Ishikawa (cell line): ENCODE measurements around the gene CAPS.

Source experiments
- CEBPB ChIP-seq: IDR thresholded peaks from 2 replicates; pipeline ENCODE4 v1.6.1; 2012
- CREB1 ChIP-seq: IDR thresholded peaks from 2 replicates; pipeline ENCODE4 v1.6.1; 2012; ENCODE audit warnings: low read depth
- EGR1 ChIP-seq: IDR thresholded peaks from 2 replicates; pipeline ENCODE4 v1.6.1; 2012
- EP300 ChIP-seq: IDR thresholded peaks from 2 replicates; pipeline ENCODE4 v1.6.1; 2012; ENCODE audit warnings: borderline replicate concordance
- FOXM1 ChIP-seq: IDR thresholded peaks from 2 replicates; pipeline ENCODE4 v1.6.1; 2012; ENCODE audit warnings: low read depth, borderline replicate concordance
- MAX ChIP-seq: IDR thresholded peaks from 2 replicates; pipeline ENCODE4 v1.6.1; 2012
- TEAD4 ChIP-seq: IDR thresholded peaks from 2 replicates; pipeline ENCODE4 v1.6.1; 2012
- TF ChIP-seq, protein P1 (sequence below): IDR thresholded peaks from 2 replicates; pipeline ENCODE4 v1.6.1; 2012; ENCODE audit warnings: low read depth, mild to moderate bottlenecking

DNA sequence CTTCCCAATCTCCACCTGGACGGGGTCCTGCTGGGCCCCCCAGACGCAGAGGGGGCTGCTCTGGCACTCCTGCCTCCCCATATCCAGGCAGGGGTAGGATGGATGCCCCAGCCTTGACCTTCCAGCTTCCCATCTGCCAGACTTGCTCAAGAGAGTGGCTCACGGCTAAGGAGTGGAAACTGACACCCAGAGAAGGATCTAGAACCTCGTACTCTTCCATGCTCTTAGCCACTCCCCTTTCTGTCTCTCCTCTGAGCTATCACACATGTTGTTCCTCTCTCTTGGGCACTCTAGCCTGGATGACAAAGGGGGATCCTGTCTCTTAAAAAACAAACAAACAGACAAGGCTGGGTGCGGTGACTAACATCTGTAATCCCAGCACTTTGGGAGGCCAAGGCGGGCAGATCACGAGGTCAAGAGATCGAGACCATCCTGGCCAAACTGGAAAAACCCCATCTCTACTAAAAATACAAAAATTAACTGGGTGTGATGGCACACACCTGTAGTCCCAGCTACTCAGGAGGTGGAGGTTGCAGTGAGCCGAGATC lies 31.6 kb upstream of the CAPS start:
- TF ChIP-seq TEAD4 (no peak), EP300 (no peak), CEBPB (no peak), MAX (no peak), CREB1 (no peak), FOXM1 (no peak), EGR1 (no peak)
- TF ChIP-seq, protein P1, sequence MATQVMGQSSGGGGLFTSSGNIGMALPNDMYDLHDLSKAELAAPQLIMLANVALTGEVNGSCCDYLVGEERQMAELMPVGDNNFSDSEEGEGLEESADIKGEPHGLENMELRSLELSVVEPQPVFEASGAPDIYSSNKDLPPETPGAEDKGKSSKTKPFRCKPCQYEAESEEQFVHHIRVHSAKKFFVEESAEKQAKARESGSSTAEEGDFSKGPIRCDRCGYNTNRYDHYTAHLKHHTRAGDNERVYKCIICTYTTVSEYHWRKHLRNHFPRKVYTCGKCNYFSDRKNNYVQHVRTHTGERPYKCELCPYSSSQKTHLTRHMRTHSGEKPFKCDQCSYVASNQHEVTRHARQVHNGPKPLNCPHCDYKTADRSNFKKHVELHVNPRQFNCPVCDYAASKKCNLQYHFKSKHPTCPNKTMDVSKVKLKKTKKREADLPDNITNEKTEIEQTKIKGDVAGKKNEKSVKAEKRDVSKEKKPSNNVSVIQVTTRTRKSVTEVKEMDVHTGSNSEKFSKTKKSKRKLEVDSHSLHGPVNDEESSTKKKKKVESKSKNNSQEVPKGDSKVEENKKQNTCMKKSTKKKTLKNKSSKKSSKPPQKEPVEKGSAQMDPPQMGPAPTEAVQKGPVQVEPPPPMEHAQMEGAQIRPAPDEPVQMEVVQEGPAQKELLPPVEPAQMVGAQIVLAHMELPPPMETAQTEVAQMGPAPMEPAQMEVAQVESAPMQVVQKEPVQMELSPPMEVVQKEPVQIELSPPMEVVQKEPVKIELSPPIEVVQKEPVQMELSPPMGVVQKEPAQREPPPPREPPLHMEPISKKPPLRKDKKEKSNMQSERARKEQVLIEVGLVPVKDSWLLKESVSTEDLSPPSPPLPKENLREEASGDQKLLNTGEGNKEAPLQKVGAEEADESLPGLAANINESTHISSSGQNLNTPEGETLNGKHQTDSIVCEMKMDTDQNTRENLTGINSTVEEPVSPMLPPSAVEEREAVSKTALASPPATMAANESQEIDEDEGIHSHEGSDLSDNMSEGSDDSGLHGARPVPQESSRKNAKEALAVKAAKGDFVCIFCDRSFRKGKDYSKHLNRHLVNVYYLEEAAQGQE, result no peak
